H1 (cell line): Measurements from ENCODE around the gene GHRL. TPM values are rescaled to one million over a fixed set of nuclear protein-coding genes. Genes with fewer than 3 reads are reported as not detected.

ENCODE experiments used
- CTCF ChIA-PET: fragments of 300-600 bp; sonication (Branson Sonifier 250); formaldehyde crosslinking; loops from one replicate; lab custom pipeline; 2021; ENCODE audit not compliant: partially characterized antibody; lab: Charles Lee
- POLR2A ChIA-PET: fragments of 300-600 bp; sonication (Branson Sonifier 250); formaldehyde crosslinking; loops from one replicate; lab custom pipeline; 2021; ENCODE audit warnings: inconsistent platforms; ENCODE audit not compliant: partially characterized antibody; lab: Charles Lee
- DNase-seq, 2 experiments: peaks; one replicate each; pipeline versions ENCODE4 v3.0.0 to v3.0.0-alpha.2; 2010 to 2022; ENCODE audit warnings: low spot score in 2 of 2, low read depth in 1 of 2, mixed read lengths in 1 of 2
- FAIRE-seq: peaks from 2 replicates; lab custom pipeline; 2011; peaks lifted over from hg19 to GRCh38; lab: Jason Lieb, UNC
- H2AFZ ChIP-seq: 2 replicates; pipeline ENCODE4 v1.8.1; 2012; ENCODE audit warnings: low read length, inconsistent platforms
- H2AK5ac ChIP-seq: 2 replicates; pipeline ENCODE4 v1.6.1; 2013; ENCODE audit warnings: low read depth, low read length
- H2BK120ac ChIP-seq: replicated peaks from 2 replicates; pipeline ENCODE3; 2013; ENCODE audit warnings: low read depth, low read length, inconsistent platforms
- H2BK12ac ChIP-seq: 2 replicates; pipeline ENCODE4 v1.6.1; 2013; ENCODE audit warnings: low read depth, low read length
- H2BK15ac ChIP-seq: 2 replicates; pipeline ENCODE4 v1.6.1; 2013; ENCODE audit warnings: low read length
- H2BK20ac ChIP-seq: 2 replicates; pipeline ENCODE4 v1.6.1; 2013; ENCODE audit warnings: low read length
- H2BK5ac ChIP-seq: 2 replicates; pipeline ENCODE4 v1.6.1; 2013; ENCODE audit warnings: low read depth, low read length
- H3K14ac ChIP-seq: 2 replicates; pipeline ENCODE4 v1.6.1; 2013; ENCODE audit warnings: inconsistent platforms; ENCODE audit not compliant: insufficient read length
- H3K18ac ChIP-seq: 2 replicates; pipeline ENCODE4 v1.6.1; 2013; ENCODE audit warnings: low read length; ENCODE audit errors: extremely low read depth
- H3K23ac ChIP-seq: 2 replicates; pipeline ENCODE4 v1.6.1; 2013; ENCODE audit warnings: inconsistent platforms; ENCODE audit not compliant: insufficient read length
- H3K23me2 ChIP-seq: 2 replicates; pipeline ENCODE4 v1.6.1; 2013; ENCODE audit warnings: low read depth, low read length
- H3K27ac ChIP-seq: 2 replicates; pipeline ENCODE4 v1.6.1; 2011; ENCODE audit warnings: low read depth, low read length, inconsistent platforms
- H3K27me3 ChIP-seq, 4 experiments: replicated peaks in 1 of 4; 1 replicate in 1 of 4; 2 replicates in 3 of 4; pipeline versions ENCODE4 v1.6.1 to v1.8.1; 2011 to 2013; ENCODE audit warnings: low read length in 3 of 4, mild to moderate bottlenecking in 3 of 4, inconsistent platforms in 2 of 4, mixed read lengths in 2 of 4, moderate library complexity in 1 of 4; ENCODE audit not compliant: control insufficient read depth in 3 of 4, insufficient read depth in 3 of 4; ENCODE audit errors: extremely low read depth in 1 of 4
- H3K36me3 ChIP-seq, 4 experiments: 2 replicates each; pipeline versions ENCODE4 v1.6.1 to v1.8.1; 2011 to 2013; ENCODE audit warnings: mild to moderate bottlenecking in 4 of 4, low read length in 3 of 4, moderate library complexity in 2 of 4, control low read depth in 1 of 4, inconsistent platforms in 1 of 4; ENCODE audit not compliant: insufficient read depth in 4 of 4, control insufficient read depth in 2 of 4
- H3K4ac ChIP-seq: replicated peaks from 2 replicates; pipeline ENCODE3; 2013; ENCODE audit warnings: low read length, low read depth, mixed read lengths, inconsistent platforms; ENCODE audit not compliant: insufficient read length
- H3K4me1 ChIP-seq, 4 experiments: replicated peaks in 1 of 4; 1 replicate in 1 of 4; 2 replicates in 3 of 4; pipeline versions ENCODE4 v1.6.1 to v1.8.1; 2011 to 2013; ENCODE audit warnings: low read length in 3 of 4, inconsistent platforms in 2 of 4, mixed read lengths in 1 of 4; ENCODE audit not compliant: insufficient read depth in 4 of 4, control insufficient read depth in 3 of 4
- H3K4me2 ChIP-seq, 2 experiments: 2 replicates each; pipeline versions ENCODE4 v1.6.1 to v1.8.1; 2011 to 2013; ENCODE audit warnings: low read depth in 2 of 2, low read length in 2 of 2, control low read depth in 1 of 2, inconsistent platforms in 1 of 2, mild to moderate bottlenecking in 1 of 2; ENCODE audit not compliant: insufficient read depth in 1 of 2
- H3K4me3 ChIP-seq, 4 experiments: fragments of 200-600, 300-600 bp in 1 of 4; sonication (generic), shearing (Covaris generic), sonication (Bioruptor Twin) in 1 of 4; 2 replicates each; pipeline versions ENCODE4 v1.5.1 to v1.8.1; 2011 to 2016; ENCODE audit warnings: low read length in 4 of 4, low read depth in 3 of 4, control low read depth in 2 of 4, inconsistent platforms in 2 of 4, mild to moderate bottlenecking in 2 of 4, mixed read lengths in 1 of 4, moderate library complexity in 1 of 4; ENCODE audit not compliant: insufficient read depth in 2 of 4; ENCODE audit errors: extremely low read depth in 1 of 4
- H3K56ac ChIP-seq: replicated peaks from 2 replicates; pipeline ENCODE3; 2013; ENCODE audit warnings: low read depth, mild to moderate bottlenecking, mixed read lengths, low read length, inconsistent platforms; ENCODE audit not compliant: insufficient read length
- H3K79me1 ChIP-seq: 2 replicates; pipeline ENCODE4 v1.6.1; 2013; ENCODE audit warnings: low read depth, low read length, control low read depth
- H3K79me2 ChIP-seq, 2 experiments: 2 replicates each; pipeline versions ENCODE4 v1.6.1 to v1.8.1; 2012 to 2013; ENCODE audit warnings: low read length in 2 of 2, mild to moderate bottlenecking in 2 of 2, inconsistent platforms in 1 of 2; ENCODE audit not compliant: insufficient read depth in 2 of 2, control insufficient read depth in 1 of 2
- H3K9ac ChIP-seq, 4 experiments: replicated peaks in 1 of 4; 1 replicate in 1 of 4; 2 replicates in 3 of 4; pipeline versions ENCODE4 v1.6.1 to v1.8.1; 2011 to 2013; ENCODE audit warnings: low read depth in 3 of 4, low read length in 3 of 4, control low read depth in 2 of 4, mild to moderate bottlenecking in 2 of 4, moderate library complexity in 2 of 4, inconsistent platforms in 1 of 4; ENCODE audit errors: extremely low read depth in 1 of 4
- H3K9me3 ChIP-seq, 2 experiments: 2 replicates each; pipeline versions ENCODE4 v1.6.1 to v1.8.1; 2012 to 2013; ENCODE audit warnings: mild to moderate bottlenecking in 2 of 2, moderate library complexity in 2 of 2, control low read depth in 1 of 2, inconsistent platforms in 1 of 2, low read depth in 1 of 2, low read length in 1 of 2, mixed read lengths in 1 of 2; ENCODE audit not compliant: insufficient read depth in 2 of 2
- H4K20me1 ChIP-seq, 2 experiments: replicated peaks in 1 of 2; 2 replicates each; pipeline versions ENCODE3 to v1.8.1; 2011 to 2013; ENCODE audit warnings: inconsistent platforms in 2 of 2, low read length in 2 of 2, mild to moderate bottlenecking in 1 of 2; ENCODE audit not compliant: insufficient read depth in 2 of 2, control insufficient read depth in 1 of 2
- H4K5ac ChIP-seq: 2 replicates; pipeline ENCODE4 v1.6.1; 2013; ENCODE audit warnings: low read length, low read depth, mixed read lengths, inconsistent platforms; ENCODE audit not compliant: insufficient read length
- H4K8ac ChIP-seq: 2 replicates; pipeline ENCODE4 v1.8.0; 2013; ENCODE audit warnings: mild to moderate bottlenecking, moderate library complexity, low read length, inconsistent platforms; ENCODE audit not compliant: insufficient read depth; ENCODE audit errors: extremely low read depth
- H4K91ac ChIP-seq: replicated peaks from 2 replicates; pipeline ENCODE3; 2013; ENCODE audit warnings: low read length, mixed read lengths, inconsistent platforms; ENCODE audit not compliant: insufficient read length
- BACH1 ChIP-seq: IDR thresholded peaks from 2 replicates; pipeline ENCODE4 v1.6.1; 2012; ENCODE audit warnings: low read length, improper control_type of control experiment
- CHD2 ChIP-seq: IDR thresholded peaks from 2 replicates; pipeline ENCODE4 v1.6.1; 2012; ENCODE audit warnings: low read length, improper control_type of control experiment
- CTBP2 ChIP-seq: IDR thresholded peaks from 2 replicates; pipeline ENCODE4 v1.7.0; 2011; ENCODE audit warnings: borderline replicate concordance, mild to moderate bottlenecking, moderate library complexity, mixed read lengths, low read length; ENCODE audit not compliant: insufficient read depth, insufficient read length
- EP300 ChIP-seq, 2 experiments: IDR thresholded peaks; 1 replicate in 1 of 2; 2 replicates in 1 of 2; pipeline ENCODE4 v1.6.1; 2011 to 2012; ENCODE audit warnings: low read depth in 2 of 2, low read length in 2 of 2, mild to moderate bottlenecking in 2 of 2, borderline replicate concordance in 1 of 2, inconsistent platforms in 1 of 2, moderate library complexity in 1 of 2
- HDAC2 ChIP-seq, 2 experiments: fragments of 300-600 bp in 1 of 2; sonication (generic) in 1 of 2; IDR thresholded peaks; 2 replicates each; pipeline ENCODE4 v1.6.1; 2011 to 2012; ENCODE audit warnings: low read depth in 2 of 2, low read length in 2 of 2, mild to moderate bottlenecking in 2 of 2, moderate library complexity in 2 of 2, borderline replicate concordance in 1 of 2, inconsistent platforms in 1 of 2
- POLR2A ChIP-seq, 2 experiments: IDR thresholded peaks; 1 replicate in 1 of 2; 2 replicates in 1 of 2; pipeline ENCODE4 v1.6.1; 2011; ENCODE audit warnings: low read depth in 2 of 2, low read length in 2 of 2, mild to moderate bottlenecking in 2 of 2; ENCODE audit errors: control extremely low read depth in 1 of 2
- SIX5 ChIP-seq: IDR thresholded peaks from 2 replicates; pipeline ENCODE4 v1.6.1; 2011; ENCODE audit warnings: mild to moderate bottlenecking, low read depth, low read length
- TAF7 ChIP-seq: optimal IDR thresholded peaks from 2 replicates; pipeline ENCODE3; 2011; ENCODE audit warnings: low read depth, mild to moderate bottlenecking, inconsistent platforms, low read length, moderate library complexity, borderline replicate concordance
- WGBS, 2 experiments: shearing (Covaris generic) in 1 of 2; methylation state at CpG; one replicate each; pipeline versions ENCODE4 v1.1.6 to v1.1.7; 2013 to 2015; ENCODE audit warnings: low lambda C conversion rate in 2 of 2, mixed read lengths in 2 of 2, inconsistent platforms in 1 of 2, low coverage in 1 of 2, missing lambda C conversion rate in 1 of 2; ENCODE audit not compliant: insufficient replicate concordance in 2 of 2, insufficient coverage in 1 of 2, insufficient read length in 1 of 2; ENCODE audit errors: extremely low coverage in 1 of 2, missing lambda C conversion rate in 1 of 2; 5-methylcytosine and 5-hydroxymethylcytosine counted together
- polyA plus RNA-seq, 7 experiments: library from polyadenylated mRNA; depleted of rRNA in 3 of 7; stranded (reverse) in 5 of 7; unstranded in 2 of 7; fragments of >200 nt in 5 of 7; fragments of 200-250 nt in 2 of 7; gene quantifications; 1 replicate in 5 of 7; 2 replicates in 1 of 7; 4 replicates in 1 of 7; pipeline versions ENCODE4 v1.2.1 to v1.2.3, GENCODE V29; 2011 to 2013; ENCODE audit warnings: missing spikeins in 2 of 7, mixed read lengths in 2 of 7
- total RNA-seq: library from RNA; stranded (reverse); fragmentation: NEBNext Ultra II Directional; extraction: Animal tissue kit (Norgen Biotek cat#: 25700); gene quantifications from 2 replicates; pipeline ENCODE4 v1.2.1, GENCODE V29; 2021

GHRL gene
- total and polyA plus RNA-seq, 2 of the 8 experiments (the other 6 are each of a cell fraction or from before 2014, with no cell fraction given), result 0.32 to 0.35 TPM

DNA sequence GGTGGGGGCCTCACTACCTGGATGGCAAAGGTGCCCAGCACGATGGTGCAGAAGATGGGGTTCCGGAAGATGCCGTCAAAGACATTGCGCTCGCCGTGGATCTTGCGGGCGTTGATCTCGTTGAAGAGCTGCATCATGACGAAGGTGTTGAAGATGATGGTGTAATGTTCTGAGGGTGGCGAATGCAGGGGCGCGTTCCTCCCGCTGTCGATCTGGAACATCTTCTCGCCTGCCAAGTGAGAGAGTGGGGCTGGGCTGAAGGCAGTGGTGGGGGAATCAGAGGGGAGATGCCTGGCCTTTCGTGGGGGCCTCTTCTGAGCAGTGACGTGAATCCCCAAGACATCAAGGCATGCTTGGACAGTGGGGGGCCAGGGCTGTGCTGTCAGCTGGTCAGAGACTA is 47.7 kb upstream of the GHRL start:
- TF ChIP-seq TAF7 (no peak), SIX5 (no peak), CHD2 (no peak), POLR2A (IDR thresholded peaks at IDR 0.05; ENCODE audit: control extremely low read depth in 1 of 2, low read depth in 2 of 2, low read length in 2 of 2) (no peak), CTBP2 (no peak), HDAC2 (IDR thresholded peaks at IDR 0.05; ENCODE audit: borderline replicate concordance in 1 of 2, low read depth in 2 of 2, low read length in 2 of 2) (no peak), BACH1 (no peak), EP300 (IDR thresholded peaks at IDR 0.05; ENCODE audit: borderline replicate concordance in 1 of 2, low read depth in 2 of 2, low read length in 2 of 2) (no peak)
- TF ChIP-seq, all 59 proteins: peak for 0
- H3K79me2 ChIP-seq, result no peaks in the 10 kb centered on the region
- no peak overlapping the region for H2BK20ac ChIP-seq
- no peak overlapping the region for H3K56ac ChIP-seq
- no peak overlapping the region for H4K91ac ChIP-seq
- no peak overlapping the region for H3K27ac ChIP-seq
- no peaks in the 10 kb centered on the region for H4K20me1 ChIP-seq
- no peak overlapping the region for H2AFZ ChIP-seq
- no peaks in the 10 kb centered on the region for H3K27me3 ChIP-seq
- no peaks in the 10 kb centered on the region for H3K9me3 ChIP-seq
- no peaks in the 10 kb centered on the region for H3K79me1 ChIP-seq
- POLR2A ChIA-PET, result no interaction called here
- H3K4me1 ChIP-seq, result peaks cover 0 to 2% (median under 1%) of the 10 kb centered on the region in 4 experiments; a peak in 1 of 7 replicates
- H3K23ac ChIP-seq, result no peak overlapping the region
- 0 out of 7 replicates have a peak overlapping the region, but pooled peaks of 1 of the 4 experiments have one; percentile 7 for H3K9ac ChIP-seq
- no peaks in the 10 kb centered on the region for H3K36me3 ChIP-seq
- no peak overlapping the region for H2BK12ac ChIP-seq
- DNase-seq, result no peak
- H4K8ac ChIP-seq, result no peak overlapping the region
- no peak overlapping the region for H2BK5ac ChIP-seq
- FAIRE-seq, result no peak
- no peak overlapping the region for H2AK5ac ChIP-seq
- no peaks in the 10 kb centered on the region for H3K23me2 ChIP-seq
- H4K5ac ChIP-seq, result no peak overlapping the region
- H3K14ac ChIP-seq, result no peak overlapping the region
- H2BK15ac ChIP-seq, result no peak overlapping the region
- H2BK120ac ChIP-seq, result no peak overlapping the region
- no peak overlapping the region for H3K18ac ChIP-seq
- H3K4ac ChIP-seq, result no peak overlapping the region
- H3K4me3 ChIP-seq, result no peak overlapping the region
- no peak overlapping the region for H3K4me2 ChIP-seq
- 95% methylated on average over 18 of the region's 18 CpGs; no CpG with 5 or more reads in 1 of the 2 experiments for WGBS, 2 experiments
- CTCF ChIA-PET, result interaction anchor here (0.5 to 5.1 kb wide), 15 partner anchors 11 to 399 kb away, joined by 3 to 46 read pairs (median 3); no protein-coding TSS in a partner anchor
